Activated naive CD4-positive, alpha-beta T cell treated with anti-CD3 and anti-CD28 coated beads, Interleukin-2, amount 50 U/mL, for 24 hours (primary cell): Measurements from ENCODE around the gene POLR2C.
"Not testable (repeated sequence)": the region's sequence is repeated elsewhere in the genome, so short reads cannot be mapped to it uniquely, and the experiment has no call there.

Experiments
- H3K27ac Mint-ChIP-seq: one replicate; pipeline ENCODE4 v1.8.0; 2021; ENCODE audit warnings: mild to moderate bottlenecking, mixed read lengths
- H3K27me3 Mint-ChIP-seq: one replicate; pipeline ENCODE4 v1.8.0; 2021; ENCODE audit warnings: mixed read lengths
- H3K36me3 Mint-ChIP-seq: one replicate; pipeline ENCODE4 v1.8.0; 2021; ENCODE audit warnings: mixed read lengths
- H3K4me1 Mint-ChIP-seq: one replicate; pipeline ENCODE4 v1.8.0; 2021; ENCODE audit warnings: mixed read lengths
- H3K4me3 Mint-ChIP-seq: one replicate; pipeline ENCODE4 v1.8.0; 2021; ENCODE audit warnings: mild to moderate bottlenecking, mixed read lengths
- H3K9me3 Mint-ChIP-seq: one replicate; pipeline ENCODE4 v1.8.0; 2021; ENCODE audit warnings: mixed read lengths

The POLR2C gene

DNA sequence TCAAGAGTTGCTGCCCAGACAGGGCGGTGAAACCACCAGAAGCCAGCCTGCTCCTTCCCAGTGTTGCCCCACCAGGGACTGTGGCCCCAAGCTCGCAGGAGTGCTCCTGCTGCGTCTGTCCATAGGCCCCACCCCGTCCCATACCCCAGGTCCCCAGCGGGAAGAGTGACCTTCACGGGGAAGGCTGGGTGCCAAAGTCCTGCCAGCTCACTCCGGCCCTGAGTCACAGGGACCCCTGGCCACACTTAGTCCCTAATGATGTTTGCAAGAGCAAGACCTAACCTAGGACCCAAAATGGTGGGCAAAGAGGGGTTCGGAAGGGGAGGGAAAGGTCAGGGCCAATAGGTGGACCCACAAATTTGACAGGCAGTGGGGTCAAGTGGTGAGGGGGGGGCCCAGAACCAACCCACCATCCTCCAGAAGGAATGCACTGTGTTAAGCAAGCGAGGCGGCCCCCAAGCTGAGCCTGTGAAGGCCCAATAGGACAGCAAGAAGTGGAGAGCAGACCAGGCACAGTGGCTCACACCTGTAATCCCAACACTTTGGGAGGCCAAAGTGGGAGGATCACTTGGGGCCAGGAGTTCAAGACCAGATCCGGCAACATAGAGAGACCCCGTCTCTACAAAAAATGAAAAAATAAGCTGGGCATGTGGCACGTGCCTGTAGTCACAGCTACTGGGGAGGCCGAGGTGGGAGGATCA is 20.5 kb downstream of the POLR2C start:
- H3K4me3 Mint-ChIP-seq = no peak overlapping the region
- H3K9me3 Mint-ChIP-seq = no peaks in the 10 kb centered on the region
- peaks cover 26% of the 10 kb centered on the region for H3K4me1 Mint-ChIP-seq
- no peak overlapping the region for H3K27ac Mint-ChIP-seq
- no peaks in the 10 kb centered on the region for H3K27me3 Mint-ChIP-seq
- peaks cover 2% of the 10 kb centered on the region for H3K36me3 Mint-ChIP-seq

DNA sequence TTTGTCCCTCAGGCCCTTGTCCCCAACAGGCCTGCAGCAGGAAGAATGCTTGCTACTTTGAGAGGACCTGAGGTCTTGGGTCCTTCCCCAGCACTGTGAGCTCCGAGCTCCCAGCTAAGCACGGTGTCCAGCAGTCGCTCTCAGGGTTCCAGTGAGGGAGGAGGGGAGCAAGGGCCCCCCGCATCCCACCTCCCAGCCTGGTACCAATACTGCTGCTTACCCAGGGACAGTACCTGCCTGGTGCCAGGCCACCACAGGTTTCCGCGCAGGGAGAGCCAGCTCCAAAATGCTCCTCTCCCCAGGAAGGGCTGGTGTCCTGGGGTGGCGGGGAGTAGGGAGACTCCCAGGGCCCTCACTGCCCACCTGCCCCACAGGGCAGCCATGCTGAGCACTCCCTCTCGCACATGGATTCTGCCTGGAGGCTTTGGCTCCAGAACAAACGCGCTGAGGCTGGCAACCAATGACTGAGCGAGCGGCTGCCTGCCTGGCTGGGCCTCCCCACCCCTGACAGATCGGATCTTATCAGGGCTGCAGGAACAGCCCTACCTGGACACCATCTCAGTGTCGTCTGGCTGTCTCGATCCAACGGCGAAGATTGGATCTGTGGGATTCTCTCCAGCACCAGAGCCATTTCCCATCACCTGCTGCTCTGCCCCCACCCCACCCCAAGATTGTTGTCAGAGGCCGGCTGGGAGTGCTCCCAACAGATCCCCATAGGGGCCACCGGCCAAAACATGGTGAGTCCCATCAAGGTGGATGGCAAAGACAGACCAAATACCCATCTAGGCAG is 21.4 kb downstream of the POLR2C start:
- H3K4me3 Mint-ChIP-seq = no peak overlapping the region
- H3K36me3 Mint-ChIP-seq = no peaks in the 10 kb centered on the region
- peaks cover 23% of the 10 kb centered on the region for H3K4me1 Mint-ChIP-seq
- no peak overlapping the region for H3K27ac Mint-ChIP-seq
- H3K9me3 Mint-ChIP-seq = no peaks in the 10 kb centered on the region
- H3K27me3 Mint-ChIP-seq = no peaks in the 10 kb centered on the region

DNA sequence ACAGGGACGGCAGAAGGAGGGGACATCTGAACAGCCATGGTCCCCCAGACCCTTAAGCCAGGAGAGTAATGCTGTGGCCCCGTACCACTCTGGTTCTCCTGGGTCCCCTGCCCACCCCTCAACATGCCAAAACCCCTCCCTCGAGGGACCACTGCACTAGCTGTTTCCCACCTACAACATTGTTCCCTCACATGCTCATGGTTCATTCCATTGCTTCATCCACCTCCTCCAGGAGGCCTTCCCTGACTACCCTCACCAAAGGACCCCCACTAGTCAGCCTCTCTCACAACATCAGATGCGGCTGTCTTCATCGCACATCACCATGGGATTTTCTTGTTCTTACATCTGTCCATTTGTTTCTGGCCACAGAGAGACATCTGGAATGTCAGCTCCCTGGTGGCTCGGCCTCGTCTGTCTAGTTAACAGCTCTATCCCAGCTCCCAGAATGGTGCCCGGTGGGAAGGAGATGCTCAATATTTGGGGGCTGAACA is 22.1 kb downstream of the POLR2C start:
- H3K9me3 Mint-ChIP-seq = no peaks in the 10 kb centered on the region
- peaks cover 23% of the 10 kb centered on the region for H3K4me1 Mint-ChIP-seq
- H3K27ac Mint-ChIP-seq = peak overlapping the region; percentile 66
- no peaks in the 10 kb centered on the region for H3K36me3 Mint-ChIP-seq
- no peak overlapping the region for H3K4me3 Mint-ChIP-seq
- no peaks in the 10 kb centered on the region for H3K27me3 Mint-ChIP-seq

DNA sequence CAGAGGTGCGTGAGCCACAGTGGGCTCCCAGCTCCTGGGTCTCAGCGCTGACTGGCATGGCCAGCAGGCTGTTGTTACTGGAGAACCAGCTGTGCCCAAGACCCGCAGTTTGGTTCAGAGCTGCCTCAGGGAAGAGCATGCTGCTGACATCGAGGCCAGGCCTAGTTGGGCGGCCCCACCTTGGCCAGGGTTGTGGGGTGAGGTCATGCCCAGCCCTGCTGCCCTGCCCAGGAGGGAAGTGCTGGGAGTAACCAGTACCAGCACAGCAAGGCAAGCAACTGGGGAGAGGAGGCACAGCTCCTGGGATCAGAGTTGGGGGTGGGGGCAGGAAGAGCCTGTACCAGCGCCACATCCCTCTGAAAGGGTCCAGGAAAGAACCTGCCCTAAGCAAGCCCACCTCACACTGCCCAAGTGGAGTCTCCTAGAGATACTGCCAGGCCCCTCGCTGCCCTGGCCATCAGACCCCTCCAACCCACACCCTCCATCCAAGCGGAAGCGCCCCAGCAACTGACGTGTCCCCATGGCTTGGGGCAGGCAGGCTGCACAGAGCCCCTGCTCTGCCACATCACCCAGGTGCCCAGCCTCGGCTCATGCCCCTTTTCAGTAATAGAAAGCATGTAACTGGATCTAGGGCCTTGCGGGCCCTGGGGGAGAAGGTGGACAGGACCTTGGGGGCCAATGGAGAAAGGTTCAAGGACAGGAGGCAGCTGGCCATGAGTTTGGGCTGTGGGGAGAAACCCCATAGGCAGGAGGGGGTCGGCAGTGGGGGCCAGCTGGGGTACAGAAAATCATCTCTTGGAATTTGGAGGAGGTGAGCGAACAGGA is 22.8 kb downstream of the POLR2C start:
- Mint-ChIP-seq H3K4me1 (peaks cover 23% of the 10 kb centered on the region), H3K36me3 (no peaks in the 10 kb centered on the region), H3K27ac (no peak overlapping the region), H3K9me3 (no peaks in the 10 kb centered on the region), H3K4me3 (peak overlapping the region; percentile 86), H3K27me3 (no peaks in the 10 kb centered on the region)

DNA sequence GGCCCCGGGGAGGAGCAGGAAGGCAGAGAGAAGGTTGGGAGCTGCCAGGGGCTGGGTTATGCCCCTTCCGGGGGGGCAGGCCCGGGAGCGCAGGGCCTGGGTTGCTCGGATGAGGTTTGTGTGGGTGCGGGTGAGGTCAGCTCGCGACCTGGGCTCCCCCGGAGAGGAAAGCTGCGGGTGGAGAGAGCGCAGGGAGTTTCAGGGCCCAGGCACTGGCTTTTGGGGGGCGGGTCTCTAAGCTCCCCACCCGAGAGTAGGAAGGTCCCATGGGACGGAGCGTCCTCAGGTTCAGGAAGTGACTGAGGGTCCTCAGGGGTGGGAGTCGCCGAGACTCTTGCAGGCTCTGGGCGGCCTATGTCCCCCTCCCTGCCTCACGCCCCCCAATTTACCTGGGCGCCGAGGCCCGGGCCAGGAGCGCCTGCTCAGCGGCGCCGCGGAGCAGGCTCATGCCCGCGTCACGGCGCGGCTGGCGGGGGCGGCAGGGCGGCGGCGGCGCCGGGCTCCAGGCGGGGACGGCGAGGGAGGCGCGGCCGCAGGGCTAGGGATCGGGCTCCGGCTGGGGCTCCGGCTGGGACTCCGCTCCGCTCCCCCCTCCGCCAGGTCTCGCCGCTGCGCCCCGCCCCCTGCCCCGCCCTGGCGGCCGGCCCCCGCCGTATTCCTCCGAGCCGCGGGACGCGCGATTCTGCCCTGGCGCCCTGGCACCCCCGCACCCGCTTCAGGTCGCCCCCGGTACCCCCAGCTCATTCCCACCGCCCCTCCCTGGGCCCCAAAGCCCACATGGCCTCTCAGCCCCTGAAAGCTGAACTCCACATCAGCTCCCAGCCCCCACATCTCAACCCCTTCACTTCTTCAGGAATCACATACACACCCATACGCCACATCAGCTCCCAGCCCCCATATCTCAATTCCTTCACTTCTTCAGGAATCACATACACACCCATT is 23.7 kb downstream of the POLR2C start, which contains the start of gene DOK4:
DOK4 (minus strand) TSS at position 578 of the 942 bp plus-strand sequence. CDS start 6,986 bp downstream, outside the sequence.
- H3K27me3 Mint-ChIP-seq = no peaks in the 10 kb centered on the region
- H3K4me3 Mint-ChIP-seq = peak within 1 kb of the TSS; percentile 86
- no peaks in the 10 kb centered on the region for H3K9me3 Mint-ChIP-seq
- H3K36me3 Mint-ChIP-seq = no peaks in the 10 kb centered on the region
- H3K4me1 Mint-ChIP-seq = peaks cover 23% of the 10 kb centered on the region
- peak within 1 kb of the TSS; percentile 68 for H3K27ac Mint-ChIP-seq

DNA sequence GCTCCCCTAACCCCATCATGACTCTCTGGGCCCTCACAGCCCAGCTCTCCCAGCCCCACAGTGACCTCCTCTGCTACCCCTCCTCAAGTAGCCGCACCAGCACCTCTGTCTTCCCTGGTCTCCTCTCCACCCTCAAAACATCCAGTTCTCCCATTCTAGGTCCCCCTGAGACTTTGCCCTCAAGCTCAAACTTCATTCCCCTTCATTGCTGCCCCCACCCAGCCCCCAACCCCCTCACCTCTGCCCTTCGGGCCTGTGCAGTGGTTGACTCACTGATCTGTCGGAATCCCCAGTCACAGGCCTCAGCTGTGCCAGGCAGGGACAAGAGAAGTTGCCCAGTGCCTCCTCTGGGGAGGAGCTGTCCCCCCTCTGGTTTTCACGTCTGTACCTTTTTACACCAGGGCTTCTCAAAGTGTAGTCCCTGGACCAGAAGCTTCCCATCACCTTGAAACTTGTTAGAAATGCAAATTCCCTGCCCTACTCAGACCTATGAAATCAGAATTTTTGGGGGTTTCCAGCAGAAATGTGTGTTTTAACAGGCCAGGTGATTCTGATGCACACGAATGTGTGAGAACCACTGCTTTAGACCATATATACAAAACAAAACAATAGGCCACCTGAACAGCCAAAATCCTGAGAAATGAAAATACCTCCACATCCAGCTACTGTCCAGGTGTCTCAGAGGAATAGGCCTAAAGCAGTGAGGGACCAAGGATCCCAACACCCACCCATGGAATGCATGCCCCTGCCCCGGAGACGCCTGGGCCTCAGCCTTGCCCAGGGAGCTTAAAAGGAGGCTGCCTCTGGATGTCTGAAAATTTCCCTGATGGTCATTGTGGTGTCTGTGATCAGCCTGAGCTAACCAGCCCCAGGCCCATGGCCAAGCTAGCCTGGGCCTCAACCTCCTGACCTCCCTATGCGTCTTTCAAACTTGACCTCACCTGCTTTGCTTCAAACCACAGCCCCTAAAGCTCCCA is 24.7 kb downstream of the POLR2C start:
- no peaks in the 10 kb centered on the region for H3K27me3 Mint-ChIP-seq
- no peaks in the 10 kb centered on the region for H3K36me3 Mint-ChIP-seq
- peak overlapping the region; percentile 68 for H3K27ac Mint-ChIP-seq
- no peaks in the 10 kb centered on the region for H3K9me3 Mint-ChIP-seq
- peak overlapping the region; percentile 82 for H3K4me3 Mint-ChIP-seq
- H3K4me1 Mint-ChIP-seq = peaks cover 23% of the 10 kb centered on the region

DNA sequence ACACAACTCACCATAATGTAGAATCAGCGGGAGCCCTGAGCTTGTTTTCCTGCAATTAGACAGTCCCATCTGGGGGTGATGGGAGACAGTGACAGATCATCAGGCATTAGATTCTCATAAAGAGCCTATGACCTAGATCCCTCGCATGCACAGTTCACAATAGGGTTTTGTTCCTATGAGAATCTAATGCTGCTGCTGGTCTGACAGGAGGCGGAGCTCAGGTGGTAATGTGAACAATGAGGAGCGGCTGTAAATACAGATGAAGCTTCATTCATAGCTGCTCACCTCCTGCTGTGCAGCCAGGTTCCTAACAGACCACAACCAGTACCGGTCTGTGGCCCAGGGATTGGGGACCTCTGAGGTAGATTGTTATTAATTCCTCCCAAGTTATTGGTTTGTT is 26.8 kb downstream of the POLR2C start:
- Mint-ChIP-seq H3K27me3 (no peaks in the 10 kb centered on the region), H3K4me3 (no peak overlapping the region), H3K27ac (no peak overlapping the region), H3K9me3 (no peaks in the 10 kb centered on the region), H3K4me1 (peaks cover 23% of the 10 kb centered on the region), H3K36me3 (no peaks in the 10 kb centered on the region)

DNA sequence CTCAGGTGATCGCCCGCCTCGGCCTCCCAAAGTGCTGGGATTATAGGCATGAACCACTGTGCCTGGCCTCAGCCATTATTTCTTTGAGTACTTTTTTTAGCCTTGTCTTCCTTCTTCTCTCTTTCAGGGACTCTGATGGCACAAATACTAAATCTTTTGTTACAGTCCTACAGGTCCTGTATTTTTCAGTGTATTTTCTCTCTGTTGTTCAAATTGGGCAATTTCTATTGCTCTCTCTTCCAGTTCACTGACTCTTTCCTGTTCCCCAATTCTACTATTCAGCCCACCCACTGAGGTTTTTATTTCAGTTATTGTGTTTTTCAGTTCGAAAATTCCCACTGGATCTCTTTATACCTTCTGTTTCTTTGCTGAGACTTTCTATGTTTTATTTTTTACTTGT is 31.3 kb downstream of the POLR2C start:
- no peaks in the 10 kb centered on the region for H3K27me3 Mint-ChIP-seq
- no peak overlapping the region for H3K27ac Mint-ChIP-seq
- H3K36me3 Mint-ChIP-seq = no peaks in the 10 kb centered on the region
- H3K9me3 Mint-ChIP-seq = no peaks in the 10 kb centered on the region
- no peaks in the 10 kb centered on the region for H3K4me1 Mint-ChIP-seq
- no peak overlapping the region for H3K4me3 Mint-ChIP-seq

DNA sequence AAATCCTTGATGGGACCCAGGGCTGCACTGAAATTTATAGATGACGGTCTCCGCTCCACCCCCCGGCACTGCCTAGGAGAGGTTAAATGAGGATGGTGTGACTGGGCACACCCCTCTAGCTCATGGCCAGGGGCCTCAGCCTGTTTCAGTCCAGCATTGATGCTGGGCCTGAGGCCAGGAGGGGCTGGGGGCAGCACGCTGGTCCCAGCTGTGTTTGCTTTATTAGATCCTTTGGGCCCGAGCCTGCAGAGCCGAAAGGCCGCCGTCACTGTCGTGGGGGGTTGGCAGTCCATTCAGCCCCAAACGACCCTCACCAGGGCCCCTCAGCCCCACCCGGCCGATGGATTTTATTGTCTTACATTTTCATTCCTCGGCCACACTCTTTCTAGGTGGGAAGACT is 34.6 kb downstream of the POLR2C start:
- Mint-ChIP-seq H3K4me3 (no peak overlapping the region), H3K9me3 (no peaks in the 10 kb centered on the region), H3K36me3 (no peaks in the 10 kb centered on the region), H3K27ac (no peak overlapping the region), H3K4me1 (peaks cover 10% of the 10 kb centered on the region), H3K27me3 (no peaks in the 10 kb centered on the region)

DNA sequence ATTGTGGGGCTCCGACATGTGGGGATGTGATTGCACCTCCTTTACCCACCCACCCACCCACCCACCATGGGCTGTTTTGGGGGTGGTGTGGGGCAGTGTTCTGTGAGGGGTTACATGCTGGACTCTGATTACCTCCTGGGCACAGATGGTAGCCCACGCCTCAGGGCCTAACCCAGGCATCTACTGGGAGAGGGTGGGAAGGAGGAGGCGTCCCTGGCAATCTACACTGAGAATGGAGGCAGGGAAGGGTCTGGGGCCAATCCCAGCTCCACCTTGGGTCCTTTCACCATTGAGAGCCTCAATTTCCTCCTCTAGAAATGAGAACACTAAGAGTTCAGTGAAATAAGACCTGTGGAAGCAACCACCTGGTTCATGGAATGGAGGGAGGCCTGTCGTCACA is 35.6 kb downstream of the POLR2C start:
- peaks cover 10% of the 10 kb centered on the region for H3K4me1 Mint-ChIP-seq
- H3K27me3 Mint-ChIP-seq = no peaks in the 10 kb centered on the region
- no peaks in the 10 kb centered on the region for H3K36me3 Mint-ChIP-seq
- no peak overlapping the region for H3K4me3 Mint-ChIP-seq
- no peak overlapping the region for H3K27ac Mint-ChIP-seq
- no peaks in the 10 kb centered on the region for H3K9me3 Mint-ChIP-seq

DNA sequence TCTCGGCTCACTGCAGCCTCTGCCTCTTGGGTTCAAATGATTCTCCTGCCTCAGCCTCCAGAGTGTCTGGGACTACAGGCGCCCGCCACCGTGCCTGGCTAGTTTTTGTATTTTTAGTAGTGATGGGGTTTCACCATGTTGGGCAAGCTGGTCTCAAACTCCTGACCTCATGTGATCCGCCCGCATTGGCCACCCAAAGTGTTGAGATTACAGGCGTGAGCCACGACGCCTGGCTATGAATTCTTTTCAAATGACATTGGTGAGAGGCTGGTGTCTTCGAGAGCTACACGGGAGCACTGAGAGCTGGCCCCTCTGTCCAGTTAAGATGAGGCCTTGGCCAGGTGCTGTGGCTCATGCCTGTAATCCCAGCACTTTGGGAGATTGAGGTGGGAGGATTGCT is 37.5 kb downstream of the POLR2C start:
- H3K4me1 Mint-ChIP-seq, H3K27me3 Mint-ChIP-seq, H3K27ac Mint-ChIP-seq, H3K4me3 Mint-ChIP-seq, H3K9me3 Mint-ChIP-seq, H3K36me3 Mint-ChIP-seq: not testable (repeated sequence)

DNA sequence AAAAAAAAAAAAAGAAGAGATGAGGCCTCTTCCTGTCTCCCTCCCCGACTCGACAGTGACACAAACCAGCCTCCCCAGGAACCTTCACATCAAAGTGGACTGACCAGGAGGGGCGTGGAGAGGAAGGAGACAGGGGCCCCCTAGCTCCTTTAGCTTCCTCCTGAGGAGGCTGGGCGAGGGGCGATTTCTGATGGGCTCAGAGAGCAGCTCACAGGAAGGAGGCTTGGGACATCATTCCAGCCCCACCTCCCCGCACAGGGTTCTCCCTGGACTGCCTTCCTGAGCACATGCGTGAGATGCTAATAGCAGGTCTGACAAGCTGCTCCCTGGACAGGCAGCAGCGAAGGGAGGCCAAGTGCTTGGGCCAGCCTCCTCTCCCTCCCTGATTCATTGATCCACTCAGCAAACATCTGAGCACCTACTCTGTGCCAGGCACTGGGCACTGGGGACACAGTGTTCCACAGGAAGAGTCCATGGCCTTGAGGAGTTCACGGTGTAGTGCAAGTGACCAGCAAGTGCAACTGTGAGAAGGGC is 38.2 kb downstream of the POLR2C start:
- peaks cover 10% of the 10 kb centered on the region for H3K4me1 Mint-ChIP-seq
- no peak overlapping the region for H3K27ac Mint-ChIP-seq
- H3K4me3 Mint-ChIP-seq = no peak overlapping the region
- no peaks in the 10 kb centered on the region for H3K36me3 Mint-ChIP-seq
- no peaks in the 10 kb centered on the region for H3K9me3 Mint-ChIP-seq
- H3K27me3 Mint-ChIP-seq = no peaks in the 10 kb centered on the region

DNA sequence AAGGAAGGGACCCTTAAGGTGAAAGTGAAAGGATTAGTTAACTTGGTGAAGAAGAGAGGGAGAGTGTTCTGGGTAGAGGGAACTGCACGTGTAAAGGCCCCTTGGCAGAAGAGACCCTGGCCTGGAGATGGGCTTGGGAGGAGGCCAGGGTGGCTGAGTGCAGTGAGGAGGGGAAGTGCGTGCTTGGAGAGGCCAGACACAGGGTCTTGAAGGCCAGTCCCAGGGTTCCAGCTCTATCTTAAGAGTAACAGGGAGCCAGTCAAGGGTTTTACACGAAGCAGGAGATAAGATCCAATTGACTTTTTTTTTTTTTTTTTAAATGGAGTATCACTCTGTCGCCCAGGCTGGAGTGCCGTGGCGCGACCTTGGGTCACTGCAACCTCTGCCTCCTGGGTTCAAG is 39.0 kb downstream of the POLR2C start:
- Mint-ChIP-seq H3K27ac (no peak overlapping the region), H3K4me1 (peaks cover 10% of the 10 kb centered on the region), H3K9me3 (no peaks in the 10 kb centered on the region), H3K4me3 (no peak overlapping the region), H3K27me3 (no peaks in the 10 kb centered on the region), H3K36me3 (no peaks in the 10 kb centered on the region)
